Measurements from ENCODE around the gene IGDCC3.

IGDCC3 gene

DNA sequence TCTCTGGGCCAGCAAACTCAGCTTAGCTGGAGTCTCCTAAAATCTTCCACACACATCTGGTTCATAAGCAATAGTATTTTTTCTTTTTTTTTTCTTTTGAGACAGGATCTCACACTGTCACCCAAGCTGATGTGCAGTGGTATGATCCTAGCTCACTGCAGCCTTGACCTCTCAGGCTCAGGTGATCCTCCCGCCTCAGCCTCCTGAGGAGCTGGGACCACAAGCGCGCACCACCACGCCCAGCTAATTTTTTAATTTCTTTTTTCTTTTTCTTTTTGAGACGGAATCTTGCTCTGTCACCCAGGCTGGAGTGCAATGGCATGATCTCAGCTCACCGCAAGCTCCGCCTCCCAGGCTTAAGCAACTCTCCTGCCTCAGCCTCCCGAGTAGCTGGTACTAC, 39.0 kb downstream of the IGDCC3 start:
- FAIRE-seq: no peak

DNA sequence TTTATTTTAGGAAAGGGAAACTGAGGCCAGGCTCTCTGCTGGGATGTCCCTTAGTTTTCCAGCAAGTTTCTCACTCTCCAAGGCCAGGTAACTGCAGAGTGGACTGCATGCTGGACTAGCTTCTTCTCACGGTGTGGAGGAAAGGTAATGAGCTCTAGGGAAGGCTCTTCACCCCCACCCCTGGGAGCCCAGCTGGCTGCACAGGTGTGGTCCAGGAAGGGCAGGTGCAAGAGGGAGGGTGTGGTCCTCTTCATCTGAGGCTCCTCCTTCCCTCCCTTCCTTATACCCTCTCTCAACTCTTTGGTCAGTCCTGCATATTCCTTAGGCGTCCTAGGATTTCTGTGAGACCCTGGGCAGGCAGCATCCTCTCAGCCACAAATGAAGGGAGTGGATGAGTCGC, 39.4 kb downstream of the IGDCC3 start:
- no peak for FAIRE-seq

DNA sequence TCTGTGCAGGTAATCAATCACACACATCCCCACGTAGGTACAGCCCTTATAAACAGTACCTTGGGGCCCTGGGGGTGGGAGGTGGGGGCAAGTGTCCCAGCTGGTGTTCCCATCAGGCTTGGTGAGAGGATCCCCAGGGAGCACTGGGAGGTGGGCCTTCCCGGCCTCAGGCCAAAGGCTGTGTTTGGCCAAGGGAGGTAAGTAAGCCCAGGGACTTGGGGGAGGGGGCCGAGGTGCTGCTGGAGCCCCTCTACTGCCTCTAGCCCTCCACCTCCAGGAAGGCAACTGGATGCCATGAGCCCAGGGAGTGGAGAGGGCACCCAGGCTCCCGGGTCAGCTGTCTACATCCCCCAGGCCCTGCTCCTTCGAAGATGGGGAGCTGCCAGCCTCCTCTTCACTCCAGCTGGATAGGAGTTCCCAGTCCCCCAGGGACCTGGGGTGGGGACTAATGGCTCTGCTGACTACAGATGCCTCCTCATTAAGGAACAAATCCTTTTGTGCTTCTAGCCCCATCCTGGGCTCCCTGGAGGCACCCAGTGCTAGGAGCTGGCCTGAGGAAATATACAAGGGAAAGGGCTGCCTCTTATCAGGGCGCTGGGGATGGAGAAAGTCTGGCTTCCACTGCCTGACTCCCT, 40.2 kb downstream of the IGDCC3 start:
- FAIRE-seq: no peak

DNA sequence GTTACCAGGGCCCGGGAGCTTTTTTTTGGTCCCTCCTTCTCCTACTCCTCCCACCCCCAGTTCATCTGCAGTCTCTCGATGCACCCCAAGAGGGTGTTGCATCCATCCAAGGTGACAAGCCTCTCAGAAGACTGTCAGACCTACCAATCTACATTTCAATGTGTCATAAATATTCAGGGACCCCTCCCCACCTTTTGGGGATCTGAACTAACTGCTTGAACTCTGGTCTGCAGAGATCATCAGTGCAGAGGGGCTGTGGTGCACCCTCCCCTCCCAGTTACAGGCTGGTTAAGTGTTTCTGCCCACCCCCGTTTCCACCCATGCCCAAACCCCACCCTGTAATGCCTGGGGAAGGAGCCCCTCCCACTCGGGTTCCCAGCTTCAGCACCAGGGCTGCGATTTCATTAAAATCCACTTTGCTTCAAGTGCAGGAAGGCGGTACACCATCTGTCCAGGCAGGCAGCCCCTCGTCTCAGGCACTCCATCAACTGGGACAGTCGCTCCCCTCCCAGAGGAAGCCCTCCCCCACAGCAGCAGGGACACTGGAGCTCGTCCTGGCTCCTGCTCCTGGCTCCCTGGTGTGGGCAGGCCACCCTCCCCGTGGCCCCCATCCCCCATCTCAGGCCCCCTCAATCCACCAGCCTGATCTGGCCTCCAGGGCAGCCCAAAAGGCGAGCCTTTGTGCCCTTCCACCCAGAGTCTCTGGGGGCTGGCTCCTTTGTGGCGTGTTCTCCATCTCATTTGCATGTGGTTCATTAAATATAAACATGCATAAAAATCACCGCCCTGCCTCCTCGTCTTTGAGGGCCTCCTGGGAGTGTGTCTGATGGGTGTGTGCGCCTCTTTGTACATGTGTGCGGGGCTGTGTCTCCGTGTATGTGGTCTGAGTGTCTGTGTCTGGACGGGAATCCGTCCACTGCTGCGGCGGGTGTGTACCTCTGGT, 41.0 kb downstream of the IGDCC3 start:
- no peak for FAIRE-seq

DNA sequence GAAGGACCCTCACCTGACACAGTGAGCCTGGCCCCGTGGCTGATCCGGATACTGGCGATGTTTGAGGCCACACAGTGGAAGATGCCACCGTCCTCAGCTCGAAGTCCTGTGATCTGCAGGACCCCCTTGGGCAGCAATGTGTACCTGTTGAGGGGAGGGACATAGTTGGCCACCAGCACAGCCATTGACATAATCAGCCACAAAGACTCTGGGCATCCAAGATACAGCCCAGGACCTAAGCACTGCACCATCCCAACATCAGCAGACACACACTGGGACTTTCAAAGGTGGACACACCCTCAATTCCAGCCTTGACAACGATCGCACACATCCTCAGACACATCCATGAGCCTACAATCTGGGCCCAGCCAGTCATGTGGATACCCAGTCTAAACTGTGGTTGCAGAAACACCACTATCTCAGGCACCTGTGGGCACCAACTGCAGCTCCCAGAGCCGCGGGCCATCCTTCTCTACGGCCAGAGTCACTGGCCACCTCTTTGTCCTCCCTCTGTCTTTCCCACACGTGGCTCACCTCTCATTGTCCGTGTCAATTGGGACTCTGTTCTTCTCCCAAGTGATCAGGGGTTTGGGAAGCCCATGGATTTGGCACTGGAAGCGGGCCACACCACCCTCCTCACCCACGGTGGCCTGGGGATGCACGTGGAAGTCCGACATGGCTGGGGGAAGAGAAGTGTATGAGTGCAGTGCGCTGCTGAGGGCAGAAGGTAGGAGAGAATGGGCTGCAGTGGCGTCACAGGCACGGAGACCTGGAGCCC, 42.3 kb downstream of the IGDCC3 start:
- FAIRE-seq: no peak

DNA sequence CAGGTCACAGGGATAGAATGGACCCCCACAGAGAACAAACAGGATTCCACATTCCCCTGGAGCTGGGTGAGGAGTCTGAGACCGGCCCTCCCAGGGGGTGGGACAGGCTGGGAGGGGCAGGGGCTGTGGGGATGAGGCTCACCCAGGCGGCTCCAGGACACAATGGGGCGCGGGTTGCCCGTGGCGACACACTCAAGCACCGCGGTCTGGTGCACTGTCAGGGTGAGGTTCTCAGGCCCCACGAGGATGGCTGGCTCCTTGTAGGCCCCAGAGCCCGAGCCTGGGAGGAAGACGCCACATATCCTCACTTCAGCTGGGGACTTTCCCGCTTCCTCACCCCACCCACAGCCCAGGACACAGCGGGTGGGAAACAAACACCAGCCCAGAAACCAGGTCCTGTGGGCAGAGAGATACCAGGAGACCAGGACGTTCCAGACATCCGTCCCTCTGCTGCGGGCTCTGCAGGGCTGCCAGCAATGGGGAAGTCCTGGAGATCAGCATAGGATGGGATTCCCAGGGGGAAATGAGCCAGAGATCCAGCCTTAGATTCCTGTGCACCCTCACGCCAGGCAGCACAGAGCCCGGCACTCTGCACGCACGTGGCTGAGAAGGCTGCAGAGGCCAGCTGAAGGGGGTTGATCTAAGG, 43.1 kb downstream of the IGDCC3 start:
- FAIRE-seq: no peak

DNA sequence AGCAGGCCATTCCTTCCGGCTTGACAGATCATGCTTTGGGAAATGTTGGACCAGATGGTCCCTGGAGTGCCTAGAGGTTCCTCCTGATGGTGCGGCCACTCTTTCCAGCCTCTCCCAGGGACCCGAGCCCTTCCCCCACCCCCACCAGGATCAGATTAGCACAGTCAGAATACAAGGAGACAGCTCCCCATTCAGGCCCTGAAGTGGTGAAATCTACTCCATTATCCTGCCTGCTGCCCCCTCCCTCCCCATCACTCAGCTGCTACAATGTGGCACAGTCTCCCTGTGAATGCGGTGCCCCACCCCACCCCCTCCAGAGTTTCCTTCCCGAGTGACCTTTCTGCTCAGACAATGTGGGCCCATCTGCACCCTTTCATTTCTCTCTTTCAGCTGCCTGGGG, 43.9 kb downstream of the IGDCC3 start:
- FAIRE-seq: no peak

DNA sequence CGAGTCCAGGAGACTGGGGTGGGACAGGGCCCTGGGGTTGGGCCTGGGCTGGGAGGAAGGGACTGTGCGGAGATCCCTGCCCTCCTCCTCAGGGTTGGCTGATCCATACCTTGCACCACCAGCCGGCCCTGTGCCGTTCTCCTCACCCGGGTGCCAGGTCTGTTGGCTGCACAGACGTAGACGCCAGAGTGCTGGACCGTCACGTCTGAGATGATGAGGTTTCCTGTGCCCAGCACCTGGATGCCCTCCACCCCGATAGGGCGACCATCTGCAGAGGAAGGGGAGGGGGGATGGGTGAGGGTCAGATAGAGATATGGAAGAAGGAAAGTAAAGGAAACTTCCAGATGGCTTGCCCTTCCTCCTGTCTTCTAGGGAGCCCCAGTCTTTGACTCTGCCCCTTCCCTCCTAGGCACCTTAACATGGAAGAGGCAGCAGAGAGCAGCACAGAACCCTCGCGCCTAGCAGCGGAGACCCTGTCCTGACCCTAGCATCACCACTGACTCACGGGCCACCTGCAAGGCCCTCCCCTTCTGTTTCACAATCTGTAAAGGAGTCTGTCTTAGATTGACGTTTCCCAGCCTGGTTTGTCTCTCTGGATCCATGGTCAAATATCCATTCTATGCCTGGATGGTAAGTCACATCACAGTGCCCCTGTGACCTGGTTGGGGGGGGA, 44.5 kb downstream of the IGDCC3 start:
- FAIRE-seq: no peak

DNA sequence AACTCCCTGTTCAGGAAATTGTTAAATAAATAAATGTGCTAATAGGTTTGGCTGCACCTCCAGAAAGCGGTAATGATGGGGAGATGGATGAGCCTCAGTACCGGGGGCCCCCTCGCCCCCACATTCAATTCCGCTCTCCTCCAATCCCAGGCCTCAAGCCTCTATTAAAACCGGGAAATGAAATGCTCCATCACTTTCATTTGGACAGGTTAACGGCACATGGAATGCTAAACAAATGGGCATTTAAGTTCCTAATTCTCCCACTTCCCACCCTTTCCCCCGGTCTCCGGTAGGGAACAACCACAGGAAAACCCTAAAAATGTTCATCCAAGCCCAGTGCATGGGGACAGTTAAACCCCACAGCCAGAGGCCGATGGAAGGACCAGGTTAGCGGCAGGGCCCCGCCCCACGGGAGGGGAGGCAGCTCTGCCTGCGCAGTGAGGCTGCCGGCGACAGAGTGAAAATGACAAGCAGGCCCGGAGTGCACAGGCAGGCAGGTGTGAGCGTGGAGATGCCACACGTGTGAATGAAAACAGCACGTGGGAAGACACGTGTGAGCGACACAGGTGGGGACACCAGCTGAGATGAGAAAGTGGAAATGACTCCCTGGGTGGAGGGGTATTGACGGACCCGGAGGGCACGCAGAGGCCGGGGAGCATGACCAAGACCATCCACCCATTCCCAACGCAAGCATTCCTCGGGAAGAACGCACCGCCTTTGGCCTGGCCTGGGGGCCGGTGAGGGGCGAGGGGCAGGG, 45.2 kb downstream of the IGDCC3 start:
- no peak for FAIRE-seq

DNA sequence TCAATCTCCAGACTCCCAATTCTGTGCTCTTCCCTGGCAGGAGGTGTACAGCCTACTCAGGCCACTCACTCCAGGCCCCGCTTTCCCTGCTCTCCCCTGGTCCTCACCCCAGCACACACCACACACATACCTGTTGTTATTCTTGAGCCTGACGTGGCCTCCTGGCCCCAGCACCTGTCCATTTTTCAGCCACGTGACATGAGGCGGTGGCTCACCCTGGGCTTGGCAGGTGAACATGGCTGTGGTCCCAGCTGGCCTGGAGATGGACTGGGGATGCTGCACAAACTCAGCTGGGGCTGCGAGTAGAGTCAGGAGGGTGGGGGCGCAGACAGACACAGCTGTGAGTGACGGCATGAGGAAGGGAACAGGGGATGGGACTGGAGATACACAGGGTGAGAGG, 46.0 kb downstream of the IGDCC3 start:
- no peak for FAIRE-seq

DNA sequence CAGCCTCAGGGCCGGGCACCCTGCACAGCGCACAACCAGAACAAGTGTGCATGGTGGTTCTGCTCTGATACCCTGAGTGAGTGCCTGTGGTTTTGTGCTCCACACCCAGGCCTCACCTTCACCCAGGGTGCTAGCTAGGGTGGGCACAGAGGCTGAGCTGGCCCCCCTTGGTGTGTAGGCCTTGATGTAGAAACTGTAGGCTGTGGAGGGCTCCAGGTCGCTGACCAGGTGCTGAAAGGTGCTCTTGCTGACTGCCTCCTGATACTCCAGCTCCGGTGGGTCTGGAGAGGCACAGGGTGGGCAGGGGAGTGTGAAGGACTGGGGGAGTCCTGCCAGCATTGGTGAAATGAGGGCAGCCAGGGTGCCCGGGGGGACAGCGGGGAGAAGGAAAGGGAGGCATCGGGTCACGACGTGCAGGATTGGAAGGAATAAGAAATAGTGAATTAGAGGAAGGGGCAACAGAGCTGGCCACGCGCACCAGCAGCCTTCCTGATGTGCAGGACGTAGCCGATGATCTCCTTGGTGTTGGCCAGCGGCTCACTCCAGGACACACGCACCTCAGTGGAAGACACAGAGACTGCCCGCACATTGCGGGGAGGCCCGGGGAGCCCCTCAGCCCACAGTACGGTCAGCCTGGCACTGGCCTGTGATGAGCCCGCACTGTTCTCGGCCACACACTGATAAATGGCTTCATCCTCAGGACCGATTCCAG, 46.7 kb downstream of the IGDCC3 start:
- FAIRE-seq: no peak

DNA sequence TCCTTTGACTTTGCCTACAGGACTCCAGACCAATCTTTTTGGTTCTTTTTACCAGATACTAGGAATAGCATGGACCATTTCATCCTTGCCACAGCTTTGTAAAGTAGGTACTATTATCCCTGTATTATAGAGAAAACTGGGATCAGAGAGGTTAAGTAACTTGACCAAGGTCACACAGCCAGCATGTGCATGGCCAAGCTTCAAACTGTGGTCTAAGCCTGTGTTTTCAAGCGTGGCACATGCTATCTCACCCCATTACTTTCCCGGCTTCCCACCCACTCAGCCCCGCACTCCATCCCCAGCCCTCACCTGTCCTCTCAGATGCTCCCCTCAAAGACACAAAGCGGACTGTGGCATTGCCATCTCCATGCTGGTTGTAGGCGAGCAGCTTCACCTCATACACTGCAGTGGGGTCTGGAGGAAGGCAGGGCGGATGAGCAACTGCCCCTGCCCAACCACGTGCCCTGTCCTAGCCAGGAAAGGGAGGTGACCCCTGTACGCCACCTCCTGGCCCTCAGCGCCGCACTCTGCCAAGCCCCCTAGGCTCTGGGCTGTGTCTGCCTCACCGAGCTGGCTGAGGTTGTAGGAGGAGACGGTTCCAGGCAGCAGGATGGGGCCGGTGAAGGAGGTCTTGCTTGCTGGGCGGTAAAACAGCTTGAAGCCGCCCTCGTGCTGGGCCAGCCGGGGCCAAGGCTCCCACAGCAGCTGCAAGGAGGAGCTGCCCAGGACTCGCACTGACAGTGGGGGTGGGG, 47.6 kb downstream of the IGDCC3 start:
- FAIRE-seq: no peak

DNA sequence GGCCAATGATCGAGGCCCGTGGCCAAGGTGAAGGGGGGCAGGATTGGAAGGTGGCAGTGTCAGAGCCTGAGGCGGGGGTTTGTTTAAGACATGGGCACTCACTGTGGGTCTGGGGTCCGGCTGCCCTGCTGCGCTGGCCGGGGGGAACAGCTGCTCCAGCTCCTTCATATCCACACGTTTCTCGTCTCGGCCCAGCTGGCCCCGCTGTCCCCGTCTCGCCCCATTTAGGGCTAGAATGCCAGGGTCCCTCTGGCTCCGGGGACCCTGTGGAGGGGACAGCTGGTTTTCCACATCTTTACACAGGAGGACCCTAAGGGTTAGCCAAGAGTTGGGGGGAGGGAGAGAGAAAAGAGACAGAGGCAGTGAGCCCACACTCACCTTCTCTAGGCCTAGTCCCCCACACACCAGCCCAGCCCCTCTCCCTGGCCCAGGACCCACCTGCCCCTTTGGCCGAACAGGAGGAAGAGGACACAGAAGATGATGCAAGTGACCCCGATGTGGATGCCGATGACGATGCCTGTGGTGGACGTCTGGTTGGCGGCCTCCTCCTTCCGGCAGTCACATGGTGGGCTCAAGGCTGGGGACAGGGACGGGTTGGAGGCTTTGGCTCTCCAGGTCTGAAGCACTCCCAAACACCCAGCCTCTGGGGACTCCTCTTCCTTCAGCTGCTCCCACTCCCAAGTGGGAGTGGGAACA, 48.4 kb downstream of the IGDCC3 start:
- FAIRE-seq: no peak

DNA sequence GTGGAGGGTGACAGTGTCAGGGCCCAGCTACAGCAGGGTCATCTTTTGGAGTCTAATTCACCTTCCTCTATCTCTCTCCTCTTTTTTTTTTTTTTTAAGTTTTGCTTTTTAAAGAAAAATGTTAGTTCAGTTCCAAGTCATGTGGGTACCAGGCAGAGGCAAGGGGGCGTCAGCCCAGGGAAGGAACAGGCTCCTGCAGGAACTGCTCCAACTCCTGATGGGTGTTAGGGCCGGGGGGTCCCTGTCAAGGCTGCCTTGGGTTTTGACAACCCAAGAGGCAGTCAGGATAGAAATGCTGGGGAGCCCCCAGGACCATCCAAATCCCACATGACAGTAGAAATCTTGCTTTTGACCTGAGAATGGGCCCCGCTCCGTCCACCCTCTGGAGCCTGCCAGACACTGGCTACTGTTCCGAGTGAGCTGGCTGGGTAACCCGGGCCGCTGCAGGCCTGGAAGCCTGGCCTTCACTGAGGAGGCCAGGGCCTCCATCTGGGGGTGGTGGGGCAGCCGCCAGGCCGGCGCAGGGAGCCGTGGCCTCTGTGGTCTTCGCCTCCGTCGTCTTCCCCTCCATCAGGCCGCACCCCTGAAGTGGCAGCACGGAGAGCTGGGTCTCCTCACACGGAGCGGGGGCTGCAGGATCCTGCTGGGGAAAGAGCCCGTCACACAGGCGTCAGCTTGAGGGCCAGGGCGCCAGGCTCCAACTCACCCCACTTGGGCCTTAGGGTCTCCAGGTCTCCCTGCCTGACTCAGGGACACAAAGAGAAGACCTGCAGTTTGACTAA, 49.1 kb downstream of the IGDCC3 start:
- FAIRE-seq: no peak

DNA sequence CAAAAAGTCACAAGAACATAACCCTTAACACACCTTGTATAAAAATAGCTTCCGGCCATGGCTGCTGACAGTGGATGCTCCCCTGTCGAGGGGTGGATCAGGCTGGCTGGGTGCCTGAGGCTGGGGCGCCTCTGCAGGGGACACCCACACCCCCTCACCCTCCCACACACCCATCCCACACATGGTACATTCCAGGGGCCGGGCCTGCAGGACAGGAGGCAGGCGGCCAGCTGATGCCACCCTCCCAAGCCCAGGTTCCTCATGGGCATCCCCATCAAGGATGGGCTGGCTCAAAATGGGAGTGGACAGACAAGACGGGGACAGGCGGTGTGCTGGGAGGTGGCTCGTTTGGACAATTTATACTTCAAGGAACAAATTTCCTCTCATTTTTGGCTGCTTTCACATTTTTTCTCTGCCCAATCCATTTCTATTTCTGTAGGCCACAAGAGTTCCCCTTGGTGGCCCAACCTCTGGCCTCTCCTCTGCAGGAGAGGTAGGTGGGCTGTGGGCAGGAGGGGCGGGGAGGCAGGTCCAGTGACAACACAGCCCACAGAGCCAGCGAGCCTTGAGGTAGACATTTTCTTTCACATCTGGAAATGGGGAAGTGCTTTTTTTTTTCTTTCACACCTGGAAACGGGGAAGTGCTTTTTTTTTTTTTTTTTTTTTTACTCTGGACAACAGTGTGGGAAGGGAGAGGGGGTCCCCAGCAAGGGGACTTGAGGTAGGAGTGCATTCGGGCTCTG, 50.0 kb downstream of the IGDCC3 start:
- no peak for FAIRE-seq

DNA sequence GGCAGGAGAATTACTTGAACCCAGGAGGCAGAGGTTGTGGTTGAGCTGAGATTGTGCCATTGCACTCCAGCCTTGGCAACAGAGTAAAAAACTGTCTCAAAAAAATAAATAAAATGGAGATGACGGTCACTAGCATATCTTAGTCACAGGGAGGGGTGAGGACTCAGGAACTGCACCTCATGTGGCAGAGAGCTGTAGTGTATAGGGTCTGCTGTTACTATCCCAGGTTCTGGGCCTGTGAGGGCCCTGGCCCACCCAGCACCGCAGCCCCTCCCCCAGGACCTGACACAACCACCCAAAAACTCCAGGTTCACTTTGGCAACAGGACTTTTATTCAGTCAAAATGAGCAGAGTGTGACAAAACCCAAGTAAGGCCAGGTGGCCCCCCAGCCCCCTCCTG, 51.0 kb downstream of the IGDCC3 start:
- no peak for FAIRE-seq

DNA sequence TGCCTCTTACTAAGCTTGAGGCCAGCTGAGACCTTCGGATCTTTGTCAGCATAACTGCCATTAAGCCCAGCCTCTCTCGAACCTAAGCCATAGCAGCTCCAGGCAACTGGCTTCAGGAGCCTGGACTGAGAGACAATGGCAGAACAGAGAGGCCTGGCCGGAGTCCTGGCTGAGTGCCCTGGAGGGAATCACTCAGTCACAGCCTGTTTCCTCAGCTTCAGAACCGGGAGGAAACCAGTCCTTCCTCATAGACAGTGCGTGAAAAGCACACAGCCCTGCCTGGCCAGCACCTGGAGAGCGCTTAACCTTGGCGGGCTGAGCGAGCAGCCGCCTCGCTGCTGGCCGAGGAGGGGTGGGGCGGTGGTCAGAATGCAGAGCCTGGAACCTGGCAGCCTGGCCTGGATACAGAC, 51.7 kb downstream of the IGDCC3 start:
- no peak for FAIRE-seq

DNA sequence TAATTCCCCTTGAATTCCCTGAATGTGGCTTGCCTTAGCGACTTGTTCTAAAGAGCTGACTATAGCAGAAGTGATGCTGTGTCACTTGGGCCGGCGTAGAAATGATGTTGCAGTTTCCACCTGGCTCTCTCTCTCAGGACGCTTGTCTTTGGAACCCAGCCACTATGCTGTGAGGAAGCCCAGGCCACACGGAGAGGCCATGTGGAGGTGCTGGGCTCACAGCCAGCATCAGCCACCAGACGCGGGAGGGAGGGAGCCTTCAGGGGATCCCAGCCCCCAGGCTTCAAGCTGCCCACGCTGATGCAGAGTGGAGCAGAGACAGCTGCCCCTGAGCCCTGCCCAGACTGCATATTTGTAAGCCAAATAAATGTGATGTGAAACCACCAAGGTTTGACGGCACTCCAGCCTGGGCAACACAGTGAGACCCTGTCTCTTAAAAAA, 54.7 kb downstream of the IGDCC3 start:
- FAIRE-seq: no peak

Measured in endometrium (tissue), 2 donors.